Measurements from ENCODE around the gene RARG. TPM values are rescaled to one million over a fixed set of nuclear protein-coding genes. Genes with fewer than 3 reads are reported as not detected.

RARG gene
- total RNA-seq, 1 donor from 2014 or later, result 10.1 TPM

GRCh38 chr12:53193985-53194716 is 37.9 kb downstream of the RARG start:
- no peak overlapping the region for H3K9ac ChIP-seq (ENCODE audit: low read length)
- Mint-ChIP-seq H3K27me3 (ENCODE audit: low read depth, unreplicated experiment) (peaks cover 42% of the 10 kb centered on the region), H3K27ac (ENCODE audit: unreplicated experiment) (no peak overlapping the region), H3K9me3 (ENCODE audit: unreplicated experiment) (no peaks in the 10 kb centered on the region), H3K4me1 (ENCODE audit: low read depth, unreplicated experiment) (peaks cover 5% of the 10 kb centered on the region), H3K4me3 (ENCODE audit: unreplicated experiment) (no peak overlapping the region), H3K36me3 (ENCODE audit: low read depth, unreplicated experiment) (peaks cover 11% of the 10 kb centered on the region)
- no peak overlapping the region for H3K4me3 ChIP-seq (ENCODE audit: insufficient read depth, low read depth, low read length)
- H3K79me2 ChIP-seq (ENCODE audit: insufficient read depth, low read length), result no peaks in the 10 kb centered on the region
- H3K36me3 ChIP-seq (ENCODE audit: insufficient read depth, low read length), result no peaks in the 10 kb centered on the region
- H3K27me3 ChIP-seq (ENCODE audit: insufficient read depth, low read length), result no peaks in the 10 kb centered on the region
- no peak overlapping the region for H3K4me2 ChIP-seq (ENCODE audit: low read length)
- TF ChIP-seq EZH2 (IDR thresholded peaks at IDR 0.05; ENCODE audit: insufficient read depth, low read length) (no peak), CTCF (IDR thresholded peaks at IDR 0.05; ENCODE audit: insufficient read depth, low read depth, low read length) (no peak)
- H4K20me1 ChIP-seq (ENCODE audit: insufficient read depth, low read length), result peaks cover 4% of the 10 kb centered on the region
- no peak for FAIRE-seq
- H3K4me1 ChIP-seq (ENCODE audit: insufficient read depth, low read length), result no peaks in the 10 kb centered on the region
- H3K27ac ChIP-seq (ENCODE audit: low read depth, low read length), result no peak overlapping the region
- no peaks in the 10 kb centered on the region for H3K9me3 ChIP-seq (ENCODE audit: insufficient read depth, low read depth, low read length)
- no peak for DNase-seq (ENCODE audit: low read depth)
- H2AFZ ChIP-seq (ENCODE audit: low read depth, low read length), result no peak overlapping the region

GRCh38 chr12:53193040-53193439 is 39.0 kb downstream of the RARG start:
- no peaks in the 10 kb centered on the region for H3K9me3 ChIP-seq (ENCODE audit: insufficient read depth, low read depth, low read length)
- H3K36me3 Mint-ChIP-seq (ENCODE audit: low read depth, unreplicated experiment), result peaks cover 11% of the 10 kb centered on the region
- H3K9ac ChIP-seq (ENCODE audit: low read length), result no peak overlapping the region
- H3K4me3 Mint-ChIP-seq (ENCODE audit: unreplicated experiment), result no peak overlapping the region
- FAIRE-seq (no peak), DNase-seq (ENCODE audit: low read depth) (no peak)
- no peak for TF ChIP-seq EZH2 (IDR thresholded peaks at IDR 0.05; ENCODE audit: insufficient read depth, low read length)
- no peak for TF ChIP-seq CTCF (IDR thresholded peaks at IDR 0.05; ENCODE audit: insufficient read depth, low read depth, low read length)
- peaks cover 32% of the 10 kb centered on the region for H3K27me3 Mint-ChIP-seq (ENCODE audit: low read depth, unreplicated experiment)
- peaks cover 7% of the 10 kb centered on the region for H3K4me1 Mint-ChIP-seq (ENCODE audit: low read depth, unreplicated experiment)
- H2AFZ ChIP-seq (ENCODE audit: low read depth, low read length), result no peak overlapping the region
- no peak overlapping the region for H3K27ac ChIP-seq (ENCODE audit: low read depth, low read length)
- H4K20me1 ChIP-seq (ENCODE audit: insufficient read depth, low read length), result peaks cover 4% of the 10 kb centered on the region
- H3K79me2 ChIP-seq (ENCODE audit: insufficient read depth, low read length), result no peaks in the 10 kb centered on the region
- no peak overlapping the region for H3K4me3 ChIP-seq (ENCODE audit: insufficient read depth, low read depth, low read length)
- no peaks in the 10 kb centered on the region for H3K9me3 Mint-ChIP-seq (ENCODE audit: unreplicated experiment)
- no peaks in the 10 kb centered on the region for H3K27me3 ChIP-seq (ENCODE audit: insufficient read depth, low read length)
- H3K4me2 ChIP-seq (ENCODE audit: low read length), result no peak overlapping the region
- no peak overlapping the region for H3K27ac Mint-ChIP-seq (ENCODE audit: unreplicated experiment)
- H3K4me1 ChIP-seq (ENCODE audit: insufficient read depth, low read length), result no peaks in the 10 kb centered on the region
- H3K36me3 ChIP-seq (ENCODE audit: insufficient read depth, low read length), result peaks cover 2% of the 10 kb centered on the region

GRCh38 chr12:53192531-53193021 is 39.4 kb downstream of the RARG start:
- Histone ChIP-seq H3K36me3 (ENCODE audit: insufficient read depth, low read length) (peaks cover 6% of the 10 kb centered on the region), H3K9ac (ENCODE audit: low read length) (no peak overlapping the region), H3K4me3 (ENCODE audit: insufficient read depth, low read depth, low read length) (no peak overlapping the region), H3K79me2 (ENCODE audit: insufficient read depth, low read length) (no peaks in the 10 kb centered on the region), H3K4me2 (ENCODE audit: low read length) (no peak overlapping the region), H3K27me3 (ENCODE audit: insufficient read depth, low read length) (no peaks in the 10 kb centered on the region), H4K20me1 (ENCODE audit: insufficient read depth, low read length) (peaks cover 4% of the 10 kb centered on the region), H3K27ac (ENCODE audit: low read depth, low read length) (no peak overlapping the region), H2AFZ (ENCODE audit: low read depth, low read length) (no peak overlapping the region), H3K4me1 (ENCODE audit: insufficient read depth, low read length) (no peaks in the 10 kb centered on the region), H3K9me3 (ENCODE audit: insufficient read depth, low read depth, low read length) (no peaks in the 10 kb centered on the region)
- H3K9me3 Mint-ChIP-seq (ENCODE audit: unreplicated experiment), result no peaks in the 10 kb centered on the region
- DNase-seq (ENCODE audit: low read depth), result no peak
- H3K36me3 Mint-ChIP-seq (ENCODE audit: low read depth, unreplicated experiment), result peaks cover 11% of the 10 kb centered on the region
- TF ChIP-seq CTCF (IDR thresholded peaks at IDR 0.05; ENCODE audit: insufficient read depth, low read depth, low read length), result no peak
- TF ChIP-seq EZH2 (IDR thresholded peaks at IDR 0.05; ENCODE audit: insufficient read depth, low read length), result no peak
- peaks cover 7% of the 10 kb centered on the region for H3K4me1 Mint-ChIP-seq (ENCODE audit: low read depth, unreplicated experiment)
- H3K4me3 Mint-ChIP-seq (ENCODE audit: unreplicated experiment), result no peak overlapping the region
- FAIRE-seq, result no peak
- H3K27me3 Mint-ChIP-seq (ENCODE audit: low read depth, unreplicated experiment), result peaks cover 30% of the 10 kb centered on the region
- no peak overlapping the region for H3K27ac Mint-ChIP-seq (ENCODE audit: unreplicated experiment)

Data from astrocyte (in vitro differentiated cells and primary cell).